H9 (cell line): ENCODE results near the gene TOMM22. TPM values are rescaled to one million over a fixed set of nuclear protein-coding genes. Genes with fewer than 3 reads are reported as not detected.

Source experiments
- DNase-seq: peaks from one replicate; pipeline ENCODE4 v3.0.0-alpha.2; 2017
- H2AFZ ChIP-seq: one replicate; pipeline ENCODE4 v1.6.1; 2013; ENCODE audit warnings: mild to moderate bottlenecking, low read length, control low read depth, moderate library complexity
- H2AK5ac ChIP-seq: 2 replicates; pipeline ENCODE4 v1.6.1; 2013; ENCODE audit warnings: low read length, control low read depth, mixed read lengths; ENCODE audit not compliant: insufficient read length
- H2BK120ac ChIP-seq: one replicate; pipeline ENCODE4 v1.6.1; 2013; ENCODE audit warnings: low read depth, mild to moderate bottlenecking, low read length, control low read depth, inconsistent platforms; ENCODE audit not compliant: poor library complexity, severe bottlenecking
- H2BK12ac ChIP-seq: 2 replicates; pipeline ENCODE4 v1.6.1; 2013; ENCODE audit warnings: low read length, control low read depth, mixed read lengths, low read depth; ENCODE audit not compliant: insufficient read length
- H2BK15ac ChIP-seq: 2 replicates; pipeline ENCODE4 v1.6.1; 2013; ENCODE audit warnings: low read depth, low read length, control low read depth
- H2BK20ac ChIP-seq: one replicate; pipeline ENCODE4 v1.6.1; 2013; ENCODE audit warnings: low read depth, mild to moderate bottlenecking, low read length, control low read depth, inconsistent platforms; ENCODE audit not compliant: poor library complexity, severe bottlenecking
- H2BK5ac ChIP-seq: 2 replicates; pipeline ENCODE4 v1.6.1; 2013; ENCODE audit warnings: low read length, control low read depth, mixed read lengths; ENCODE audit not compliant: insufficient read length
- H3K14ac ChIP-seq: 2 replicates; pipeline ENCODE4 v1.6.1; 2013; ENCODE audit warnings: low read length, control low read depth; ENCODE audit not compliant: insufficient read depth
- H3K18ac ChIP-seq: 2 replicates; pipeline ENCODE4 v1.6.1; 2013; ENCODE audit warnings: low read depth, mild to moderate bottlenecking, mixed read lengths, low read length, control low read depth; ENCODE audit not compliant: insufficient read length
- H3K23ac ChIP-seq: 2 replicates; pipeline ENCODE4 v1.6.1; 2013; ENCODE audit warnings: low read length, control low read depth, mixed read lengths, low read depth; ENCODE audit not compliant: insufficient read length
- H3K23me2 ChIP-seq: 2 replicates; pipeline ENCODE4 v1.6.1; 2013; ENCODE audit warnings: low read depth, mild to moderate bottlenecking, mixed read lengths, low read length, control low read depth; ENCODE audit not compliant: insufficient read length, poor library complexity, severe bottlenecking
- H3K27ac ChIP-seq: 2 replicates; pipeline ENCODE4 v1.5.1; 2013; ENCODE audit warnings: low read length, control low read depth, mixed read lengths, low read depth; ENCODE audit not compliant: insufficient read length
- H3K27me3 ChIP-seq: 2 replicates; pipeline ENCODE4 v1.6.1; 2013; ENCODE audit warnings: low read length, control low read depth, inconsistent platforms; ENCODE audit not compliant: insufficient read depth
- H3K4ac ChIP-seq: 2 replicates; pipeline ENCODE4 v1.6.1; 2013; ENCODE audit warnings: low read depth, mild to moderate bottlenecking, control low read depth, inconsistent platforms, low read length, moderate library complexity
- H3K4me1 ChIP-seq: 2 replicates; pipeline ENCODE4 v1.6.1; 2013; ENCODE audit warnings: low read length, control low read depth, inconsistent platforms; ENCODE audit not compliant: insufficient read depth
- H3K4me2 ChIP-seq: 2 replicates; pipeline ENCODE4 v1.6.1; 2013; ENCODE audit warnings: low read length, control low read depth, mixed read lengths; ENCODE audit not compliant: insufficient read length, insufficient read depth
- H3K56ac ChIP-seq: 2 replicates; pipeline ENCODE4 v1.6.1; 2013; ENCODE audit warnings: low read depth, mild to moderate bottlenecking, mixed read lengths, low read length, control low read depth; ENCODE audit not compliant: insufficient read length
- H3K79me1 ChIP-seq: 2 replicates; pipeline ENCODE4 v1.6.1; 2013; ENCODE audit warnings: low read depth, mild to moderate bottlenecking, moderate library complexity, low read length, control low read depth, inconsistent platforms; ENCODE audit not compliant: insufficient read depth, poor library complexity, severe bottlenecking
- H3K79me2 ChIP-seq: 2 replicates; pipeline ENCODE4 v1.6.1; 2013; ENCODE audit warnings: low read length, control low read depth, inconsistent platforms; ENCODE audit not compliant: insufficient read depth
- H3K9ac ChIP-seq: 2 replicates; pipeline ENCODE4 v1.6.1; 2013; ENCODE audit warnings: low read length, control low read depth, mixed read lengths; ENCODE audit not compliant: insufficient read length; ENCODE audit errors: extremely low read depth
- H3K9me3 ChIP-seq: one replicate; pipeline ENCODE4 v1.6.1; 2013; ENCODE audit warnings: low read depth, low read length, inconsistent platforms; ENCODE audit not compliant: control insufficient read depth
- H3T11ph ChIP-seq: one replicate; pipeline ENCODE4 v1.6.1; 2013; ENCODE audit warnings: mild to moderate bottlenecking, low read length, control low read depth, inconsistent platforms
- H4K20me1 ChIP-seq: one replicate; pipeline ENCODE4 v1.6.1; 2013; ENCODE audit not compliant: control insufficient read depth, insufficient read length, insufficient read depth
- H4K5ac ChIP-seq: 2 replicates; pipeline ENCODE4 v1.6.1; 2013; ENCODE audit warnings: low read depth, mild to moderate bottlenecking, mixed read lengths, low read length, control low read depth; ENCODE audit not compliant: insufficient read length
- H4K8ac ChIP-seq: replicated peaks from 2 replicates; pipeline ENCODE4 v1.6.1; 2013; ENCODE audit warnings: low read length, control low read depth, mixed read lengths, low read depth; ENCODE audit not compliant: insufficient read length
- H4K91ac ChIP-seq: 2 replicates; pipeline ENCODE4 v1.6.1; 2013; ENCODE audit warnings: low read depth, mild to moderate bottlenecking, moderate library complexity, mixed read lengths, low read length, control low read depth; ENCODE audit not compliant: insufficient read length
- H3K27ac Mint-ChIP-seq, 3 experiments: 2 replicates in 2 of 3; 3 replicates in 1 of 3; pipeline ENCODE4 v1.8.0; 2020 to 2021; ENCODE audit warnings: mixed read lengths in 3 of 3, mild to moderate bottlenecking in 1 of 3, moderate library complexity in 1 of 3
- H3K27me3 Mint-ChIP-seq: 2 replicates; pipeline ENCODE4 v1.8.0; 2021; ENCODE audit warnings: low read depth, mild to moderate bottlenecking, moderate library complexity, mixed read lengths
- H3K36me3 Mint-ChIP-seq, 3 experiments: 2 replicates in 2 of 3; 3 replicates in 1 of 3; pipeline ENCODE4 v1.8.0; 2020 to 2021; ENCODE audit warnings: low read depth in 3 of 3, mixed read lengths in 3 of 3; ENCODE audit not compliant: insufficient read depth in 1 of 3
- H3K4me1 Mint-ChIP-seq, 2 experiments: 2 replicates each; pipeline ENCODE4 v1.8.0; 2020; ENCODE audit warnings: mixed read lengths in 2 of 2
- H3K4me3 Mint-ChIP-seq, 2 experiments: 2 replicates in 1 of 2; 3 replicates in 1 of 2; pipeline ENCODE4 v1.8.0; 2020 to 2021; ENCODE audit warnings: mild to moderate bottlenecking in 2 of 2, mixed read lengths in 2 of 2, moderate library complexity in 1 of 2
- H3K9me3 Mint-ChIP-seq, 2 experiments: 2 replicates in 1 of 2; 3 replicates in 1 of 2; pipeline ENCODE4 v1.8.0; 2020; ENCODE audit warnings: mild to moderate bottlenecking in 2 of 2, mixed read lengths in 2 of 2, moderate library complexity in 1 of 2
- WGBS: extraction: QIAGEN DNeasy Blood & Tissue Kit; methylation state at CpG from one replicate; pipeline ENCODE4 v1.1.7; 2013; ENCODE audit warnings: missing lambda C conversion rate, low lambda C conversion rate, mixed read lengths; ENCODE audit not compliant: insufficient read length; ENCODE audit errors: extremely low coverage; 5-methylcytosine and 5-hydroxymethylcytosine counted together
- total RNA-seq: library from RNA; stranded (reverse); gene quantifications from 2 replicates; pipeline ENCODE4 v1.2.1, GENCODE V29; 2021
- TF ChIP-seq, protein P1 (sequence below): fragments of 200-600 bp; sonication (generic); conservative IDR thresholded peaks from 3 replicates; pipeline ENCODE4 v1.8.0; 2021; ENCODE audit warnings: antibody characterized with exemption, mild to moderate bottlenecking

The TOMM22 gene
- total RNA-seq, 1 experiment from 2014 or later = 128 TPM

DNA sequence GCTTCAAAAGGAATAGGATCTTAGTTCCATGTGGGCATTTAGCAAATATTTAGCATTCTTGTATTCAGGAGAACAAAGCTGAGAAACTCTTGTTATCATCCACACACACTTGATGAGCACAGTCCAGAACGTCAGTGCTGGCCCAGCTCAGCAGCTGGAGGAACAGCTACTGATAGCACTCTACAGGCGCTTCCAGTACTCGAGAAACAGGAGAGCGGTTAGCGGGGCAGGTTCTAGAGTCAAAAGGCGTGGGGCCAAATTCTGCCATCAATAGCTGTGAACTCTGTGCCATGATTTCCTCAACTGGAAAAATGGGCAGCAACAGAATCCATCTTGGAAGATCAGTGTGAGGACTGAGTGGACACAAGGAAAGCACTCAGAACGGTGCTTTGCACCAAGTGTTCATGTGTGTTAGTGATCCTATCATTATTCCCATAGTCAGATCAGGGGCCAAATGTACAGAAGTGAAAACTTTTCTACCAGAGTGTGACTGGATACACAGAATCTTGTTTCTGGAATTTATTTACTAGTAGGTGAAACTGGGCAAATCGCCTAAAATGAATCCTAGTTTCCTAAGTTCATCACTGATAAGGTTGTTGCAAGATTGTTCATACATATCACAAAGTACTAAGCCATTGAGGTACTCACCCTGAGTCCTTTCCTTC lies 15.8 kb downstream of the TOMM22 start:
- Histone ChIP-seq H2BK5ac (no peak overlapping the region), H2AK5ac (no peak overlapping the region), H3K9ac (no peak overlapping the region), H3K4me2 (peak overlapping the region; percentile 55), H3K23me2 (peaks cover 10% of the 10 kb centered on the region), H3K4ac (no peak overlapping the region), H3K14ac (no peak overlapping the region), H3K79me2 (peaks cover 9% of the 10 kb centered on the region), H3K79me1 (peaks cover 3% of the 10 kb centered on the region), H2BK12ac (no peak overlapping the region), H2AFZ (no peak overlapping the region), H3K23ac (no peak overlapping the region), H3K27ac (no peak overlapping the region), H2BK120ac (no peak overlapping the region), H2BK20ac (no peak overlapping the region), H4K8ac (no peak overlapping the region), H3K18ac (no peak overlapping the region), H3K9me3 (no peaks in the 10 kb centered on the region), H4K5ac (no peak overlapping the region), H4K91ac (no peak overlapping the region), H3K56ac (no peak overlapping the region), H4K20me1 (no peaks in the 10 kb centered on the region), H3T11ph (no peak overlapping the region), H2BK15ac (no peak overlapping the region), H3K27me3 (no peaks in the 10 kb centered on the region), H3K4me1 (peaks cover 5% of the 10 kb centered on the region)
- Mint-ChIP-seq H3K27me3 (no peaks in the 10 kb centered on the region; the same call in 1 of the 2 replicates), H3K9me3 (no peaks in the 10 kb centered on the region), H3K4me3 (peak overlapping the region; percentile 5 to 40; a peak in 3 of 5 replicates), H3K36me3 (peaks cover 7 to 28% (median 19%) of the 10 kb centered on the region in 3 experiments; a peak in 6 of 7 replicates), H3K4me1 (peaks cover 38 to 43% of the 10 kb centered on the region in 2 experiments), H3K27ac (no peak overlapping the region)
- WGBS = no CpG with 5 or more reads among the region's 8 CpGs
- TF ChIP-seq, protein P1, sequence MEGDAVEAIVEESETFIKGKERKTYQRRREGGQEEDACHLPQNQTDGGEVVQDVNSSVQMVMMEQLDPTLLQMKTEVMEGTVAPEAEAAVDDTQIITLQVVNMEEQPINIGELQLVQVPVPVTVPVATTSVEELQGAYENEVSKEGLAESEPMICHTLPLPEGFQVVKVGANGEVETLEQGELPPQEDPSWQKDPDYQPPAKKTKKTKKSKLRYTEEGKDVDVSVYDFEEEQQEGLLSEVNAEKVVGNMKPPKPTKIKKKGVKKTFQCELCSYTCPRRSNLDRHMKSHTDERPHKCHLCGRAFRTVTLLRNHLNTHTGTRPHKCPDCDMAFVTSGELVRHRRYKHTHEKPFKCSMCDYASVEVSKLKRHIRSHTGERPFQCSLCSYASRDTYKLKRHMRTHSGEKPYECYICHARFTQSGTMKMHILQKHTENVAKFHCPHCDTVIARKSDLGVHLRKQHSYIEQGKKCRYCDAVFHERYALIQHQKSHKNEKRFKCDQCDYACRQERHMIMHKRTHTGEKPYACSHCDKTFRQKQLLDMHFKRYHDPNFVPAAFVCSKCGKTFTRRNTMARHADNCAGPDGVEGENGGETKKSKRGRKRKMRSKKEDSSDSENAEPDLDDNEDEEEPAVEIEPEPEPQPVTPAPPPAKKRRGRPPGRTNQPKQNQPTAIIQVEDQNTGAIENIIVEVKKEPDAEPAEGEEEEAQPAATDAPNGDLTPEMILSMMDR = no peak
- DNase-seq = no peak
